PC-3 (cell line): ENCODE measurements around the gene NINL. TPM values are rescaled to one million over a fixed set of nuclear protein-coding genes. Genes with fewer than 3 reads are reported as not detected.
A peak's percentile ranks its signal among the peaks of the same experiment; 100 is the strongest.

Experiments
- ATAC-seq: fragments of 200-7000 bp; cut with Tn5 transposase; 2 replicates; pipeline ENCODE4 v1.9.1; 2020; ENCODE audit warnings: mild to moderate bottlenecking, moderate library complexity
- BruUV-seq: library from RNA; stranded (reverse); fragments of 400-500 nt; replicated peaks from 2 replicates; lab custom pipeline; 2021; lab: Mats Ljungman, UMichigan
- CTCF ChIA-PET: fragments of 300-600 bp; sonication (Branson Sonifier 250); formaldehyde crosslinking; loops from one replicate; lab custom pipeline; 2022; ENCODE audit warnings: antibody characterized with exemption; lab: Charles Lee
- POLR2A ChIA-PET: fragments of 300-600 bp; sonication (Branson Sonifier 250); formaldehyde crosslinking; loops from one replicate; lab custom pipeline; 2022; ENCODE audit warnings: antibody characterized with exemption; ENCODE audit not compliant: unreplicated experiment; lab: Charles Lee
- DNase-seq: peaks from one replicate; pipeline ENCODE4 v3.0.0-alpha.2; 2015
- H2AFZ ChIP-seq: fragments of 300-600 bp; sonication (generic); 2 replicates; pipeline ENCODE4 v1.6.0; 2016; ENCODE audit warnings: antibody characterized with exemption, low read length
- H3F3A ChIP-seq: fragments of 300-600 bp; sonication (generic); one replicate; pipeline ENCODE4 v1.6.0; 2017; ENCODE audit warnings: antibody characterized with exemption, low read length, control low read depth, mild to moderate bottlenecking; ENCODE audit not compliant: unreplicated experiment
- H3K27ac ChIP-seq: fragments of 300-600 bp; sonication (generic); 2 replicates; pipeline ENCODE4 v1.5.1; 2016; ENCODE audit warnings: mild to moderate bottlenecking, low read length
- H3K27me3 ChIP-seq: fragments of 300-600 bp; sonication (generic); 2 replicates; pipeline ENCODE4 v1.6.1; 2016; ENCODE audit warnings: low read length, mixed read lengths
- H3K36me3 ChIP-seq: fragments of 300-600 bp; sonication (generic); 2 replicates; pipeline ENCODE4 v1.6.1; 2016; ENCODE audit warnings: low read depth, mixed run types, low read length, mixed read lengths
- H3K4me1 ChIP-seq: fragments of 300-600 bp; sonication (generic); 2 replicates; pipeline ENCODE4 v1.5.1; 2016; ENCODE audit warnings: low read length; ENCODE audit not compliant: insufficient read depth
- H3K4me2 ChIP-seq: fragments of 300-600 bp; sonication (generic); 2 replicates; pipeline ENCODE4 v1.6.0; 2016; ENCODE audit warnings: low read length
- H3K4me3 ChIP-seq: fragments of 300-600 bp; sonication (generic); 2 replicates; pipeline ENCODE4 v1.5.1; 2016; ENCODE audit warnings: mild to moderate bottlenecking, low read length, mixed read lengths
- H3K79me2 ChIP-seq: fragments of 300-600 bp; sonication (generic); 2 replicates; pipeline ENCODE4 v1.6.1; 2017; ENCODE audit warnings: low read length, mixed read lengths
- H3K9ac ChIP-seq: fragments of 300-600 bp; sonication (generic); 2 replicates; pipeline ENCODE4 v1.6.0; 2016; ENCODE audit warnings: mild to moderate bottlenecking, low read length
- H3K9me2 ChIP-seq: fragments of 300-600 bp; sonication (generic); replicated peaks from 2 replicates; pipeline ENCODE4 v1.6.1; 2016; ENCODE audit warnings: mixed run types, low read length, mixed read lengths
- H3K9me3 ChIP-seq: fragments of 300-600 bp; sonication (generic); 2 replicates; pipeline ENCODE4 v1.6.1; 2016; ENCODE audit warnings: low read length, mixed read lengths
- H4K20me1 ChIP-seq: fragments of 300-600 bp; sonication (generic); 2 replicates; pipeline ENCODE4 v1.6.1; 2016; ENCODE audit warnings: low read length, mixed read lengths
- CTCF ChIP-seq: fragments of 300-600 bp; sonication (generic); conservative IDR thresholded peaks from 2 replicates; pipeline ENCODE4 v1.5.1; 2017; ENCODE audit warnings: antibody characterized with exemption, low read depth, mild to moderate bottlenecking, low read length
- EZH2 ChIP-seq: fragments of 300-600 bp; sonication (generic); IDR thresholded peaks from one replicate; pipeline ENCODE4 v1.6.1; 2017; ENCODE audit warnings: antibody characterized with exemption, mild to moderate bottlenecking, low read length; ENCODE audit not compliant: unreplicated experiment
- EZH2phosphoT487 ChIP-seq: fragments of 300-600 bp; sonication (generic); IDR thresholded peaks from 2 replicates; pipeline ENCODE4 v1.6.1; 2018; ENCODE audit warnings: mild to moderate bottlenecking, antibody characterized with exemption, low read length, borderline replicate concordance
- intact Hi-C: fragments of 100-400 bp; cut with micrococcal nuclease; formaldehyde crosslinking; loops from 2 replicates; pipeline ENCODE4 v1.9.0; 2023
- total RNA-seq: library from RNA; depleted of rRNA; stranded (reverse); fragments of >200 nt; gene quantifications from 2 replicates; pipeline ENCODE4 v1.2.3, GENCODE V29; 2014

Gene NINL
- total RNA-seq, 1 experiment from 2014 or later: 6.5 TPM

- TF ChIP-seq EZH2phosphoT487: no peak
- TF ChIP-seq CTCF: no peak
- no peak for TF ChIP-seq EZH2
- H3K9me2 ChIP-seq: no peaks in the 10 kb centered on the region
- no peak overlapping the region for H3K9ac ChIP-seq
- no peaks in the 10 kb centered on the region for H3K9me3 ChIP-seq
- CTCF ChIA-PET: no interaction called here
- peaks cover 6% of the 10 kb centered on the region for H3F3A ChIP-seq
- ATAC-seq (no peak), DNase-seq (no peak)
- peaks cover 8% of the 10 kb centered on the region; the same call in 1 of the 2 replicates for H3K36me3 ChIP-seq
- H2AFZ ChIP-seq: no peak overlapping the region
- no peak overlapping the region for H3K4me2 ChIP-seq
- H3K27ac ChIP-seq: no peak overlapping the region
- H3K79me2 ChIP-seq: peaks cover 22% of the 10 kb centered on the region
- peaks cover 20% of the 10 kb centered on the region for H3K4me1 ChIP-seq
- POLR2A ChIA-PET: no interaction called here
- H3K27me3 ChIP-seq: no peaks in the 10 kb centered on the region
- no peaks in the 10 kb centered on the region for H4K20me1 ChIP-seq
- BruUV-seq: no TSS peak
- H3K4me3 ChIP-seq: no peak overlapping the region
- intact Hi-C loops: loop anchor here (5.0 kb wide), 1 partner anchor 37 kb away; no protein-coding TSS in a partner anchor
Observed at GRCh38 chr20:25629816-25630499, 44.6 kb upstream of the NINL start.

GRCh38 chr20:25626779-25627178, 41.4 kb upstream of the NINL start:
- Histone ChIP-seq H3F3A (no peaks in the 10 kb centered on the region), H3K9me2 (no peaks in the 10 kb centered on the region), H3K4me1 (peaks cover 18% of the 10 kb centered on the region), H2AFZ (no peak overlapping the region), H3K4me3 (no peak overlapping the region), H3K4me2 (no peak overlapping the region), H3K79me2 (peaks cover 43% of the 10 kb centered on the region), H4K20me1 (no peaks in the 10 kb centered on the region; the same call in 1 of the 2 replicates), H3K9ac (no peak overlapping the region), H3K27me3 (no peaks in the 10 kb centered on the region), H3K9me3 (no peaks in the 10 kb centered on the region), H3K27ac (no peak overlapping the region), H3K36me3 (no peaks in the 10 kb centered on the region)
- ChIA-PET POLR2A (no interaction called here), CTCF (no interaction called here)
- ATAC-seq: no peak
- BruUV-seq: no TSS peak
- DNase-seq: no peak
- intact Hi-C loops: no loop called here
- TF ChIP-seq EZH2 (no peak), EZH2phosphoT487 (no peak), CTCF (no peak)

- no peak for DNase-seq
Observed at GRCh38 chr20:25624500-25624939, 39.2 kb upstream of the NINL start.

More at GRCh38 chr20:25624500-25624939, 39.2 kb upstream of the NINL start:
- Histone ChIP-seq H3F3A (no peaks in the 10 kb centered on the region), H3K9me2 (no peaks in the 10 kb centered on the region), H3K79me2 (peaks cover 61% of the 10 kb centered on the region), H3K4me3 (peak overlapping the region; percentile 90), H3K4me1 (peaks cover 18% of the 10 kb centered on the region), H3K9ac (peak overlapping the region; percentile 97), H3K36me3 (0 out of 2 replicates have a peak, but pooled peaks cover 2% of the 10 kb centered on the region), H3K4me2 (peak overlapping the region; percentile 90), H3K9me3 (no peaks in the 10 kb centered on the region), H2AFZ (peak overlapping the region; percentile 85), H3K27ac (peak overlapping the region; percentile 89), H3K27me3 (no peaks in the 10 kb centered on the region), H4K20me1 (no peaks in the 10 kb centered on the region; the same call in 1 of the 2 replicates)
- TF ChIP-seq CTCF (no peak), EZH2phosphoT487 (no peak), EZH2 (no peak)
- BruUV-seq: TSS peak; percentile 35
- intact Hi-C loops: loop anchor here (1.0 kb wide), 1 partner anchor 127 kb away; no protein-coding TSS in a partner anchor
- ChIA-PET POLR2A (no interaction called here), CTCF (no interaction called here)
- no peak for ATAC-seq
